HCT116 (cell line): ENCODE data around the gene SLC25A21. TPM values are rescaled to one million over a fixed set of nuclear protein-coding genes. Genes with fewer than 3 reads are reported as not detected.

Experiments used
- ATAC-seq: fragments of 200-7000 bp; cut with Tn5 transposase; 2 replicates; pipeline ENCODE4 v1.9.1; 2020; ENCODE audit warnings: mild to moderate bottlenecking, moderate library complexity
- BruUV-seq: library from RNA; stranded (reverse); fragments of 400-500 nt; replicated peaks from 2 replicates; lab custom pipeline; 2021; lab: Mats Ljungman, UMichigan
- CTCF ChIA-PET: fragments of 300-600 bp; sonication (Branson Sonifier 250); formaldehyde crosslinking; loops from one replicate; lab custom pipeline; 2021; ENCODE audit warnings: antibody characterized with exemption; lab: Charles Lee
- POLR2A ChIA-PET: fragments of 300-600, 350-600 bp; sonication (Branson Sonifier 250); formaldehyde crosslinking; loops from one replicate; lab custom pipeline; 2021; ENCODE audit warnings: antibody characterized with exemption; lab: Charles Lee
- RAD21 ChIA-PET, 2 experiments: fragments of 300-600 bp; sonication (Branson Sonifier 250); formaldehyde crosslinking; loops; one replicate each; lab custom pipeline; 2023; ENCODE audit warnings: low total read pairs in 2 of 2; ENCODE audit not compliant: uncharacterized antibody in 2 of 2, unreplicated experiment in 2 of 2, low non-redundant PET in 1 of 2; lab: Charles Lee
- DNase-seq: peaks from one replicate; pipeline ENCODE4 v3.0.0-alpha.2; 2010; ENCODE audit warnings: low read depth, low spot score
- H2AFZ ChIP-seq: fragments of 200-600 bp; shearing (Covaris generic), sonication (generic); 2 replicates; pipeline ENCODE4 v1.6.1; 2017; ENCODE audit warnings: low read depth, mixed run types, mixed read lengths, antibody characterized with exemption, low read length; ENCODE audit not compliant: poor library complexity, severe bottlenecking
- H3K27ac ChIP-seq: 2 replicates; pipeline ENCODE4 v1.5.1; 2012; ENCODE audit warnings: low read depth, low read length
- H3K27me3 ChIP-seq: fragments of 200-600 bp; sonication (generic); 2 replicates; pipeline ENCODE4 v1.6.1; 2016; ENCODE audit warnings: mixed run types, low read length, mixed read lengths; ENCODE audit not compliant: insufficient read depth
- H3K36me3 ChIP-seq, 2 experiments: fragments of 200-500 bp in 1 of 2; fragments of 200-600 bp in 1 of 2; sonication (Bioruptor generic) in 1 of 2; sonication (generic) in 1 of 2; 2 replicates each; pipeline versions ENCODE4 v1.5.1 to v1.6.1; 2014 to 2016; ENCODE audit warnings: low read length in 2 of 2, inconsistent platforms in 1 of 2, mixed read lengths in 1 of 2, mixed run types in 1 of 2; ENCODE audit not compliant: insufficient read depth in 2 of 2, control insufficient read depth in 1 of 2
- H3K4me1 ChIP-seq, 2 experiments: fragments of 200-600 bp in 1 of 2; sonication (generic) in 1 of 2; 2 replicates each; pipeline versions ENCODE4 v1.5.1 to v1.6.1; 2012 to 2017; ENCODE audit warnings: low read length in 2 of 2, inconsistent platforms in 1 of 2, mild to moderate bottlenecking in 1 of 2, mixed read lengths in 1 of 2, mixed run types in 1 of 2, moderate library complexity in 1 of 2; ENCODE audit not compliant: insufficient read depth in 2 of 2, control insufficient read depth in 1 of 2
- H3K4me2 ChIP-seq: fragments of 200-600 bp; sonication (generic); 2 replicates; pipeline ENCODE4 v1.6.1; 2017; ENCODE audit warnings: mixed run types, low read length, mixed read lengths
- H3K4me3 ChIP-seq, 2 experiments: fragments of 200-600 bp in 1 of 2; sonication (generic) in 1 of 2; replicated peaks in 1 of 2; 2 replicates each; pipeline ENCODE4 v1.5.1; 2011 to 2016; ENCODE audit warnings: low read length in 2 of 2, control low read depth in 1 of 2, low read depth in 1 of 2, mild to moderate bottlenecking in 1 of 2, mixed read lengths in 1 of 2, mixed run types in 1 of 2
- H3K79me2 ChIP-seq: fragments of 200-600 bp; sonication (generic); 2 replicates; pipeline ENCODE4 v1.6.1; 2017; ENCODE audit warnings: mild to moderate bottlenecking, mixed run types, low read length, moderate library complexity, mixed read lengths; ENCODE audit not compliant: insufficient read depth
- H3K9ac ChIP-seq: fragments of 200-600 bp; sonication (generic); 2 replicates; pipeline ENCODE4 v1.6.1; 2016; ENCODE audit warnings: low read length, mixed read lengths
- H3K9me2 ChIP-seq: fragments of 200-600 bp; sonication (generic), shearing (Covaris generic); 2 replicates; pipeline ENCODE4 v1.6.1; 2017; ENCODE audit warnings: mixed run types, mild to moderate bottlenecking, moderate library complexity; ENCODE audit not compliant: insufficient read depth
- H3K9me3 ChIP-seq, 2 experiments: fragments of 200-500 bp in 1 of 2; fragments of 200-600 bp in 1 of 2; sonication (Bioruptor generic) in 1 of 2; sonication (generic) in 1 of 2; 2 replicates each; pipeline ENCODE4 v1.6.1; 2014 to 2017; ENCODE audit warnings: low read length in 2 of 2, mixed read lengths in 2 of 2, inconsistent platforms in 1 of 2, low read depth in 1 of 2, mild to moderate bottlenecking in 1 of 2, mixed run types in 1 of 2, moderate library complexity in 1 of 2; ENCODE audit not compliant: control insufficient read depth in 1 of 2, insufficient read depth in 1 of 2
- H4K20me1 ChIP-seq: fragments of 200-600 bp; sonication (generic), shearing (Covaris generic); 2 replicates; pipeline ENCODE4 v1.6.1; 2017; ENCODE audit warnings: mixed run types, mild to moderate bottlenecking, moderate library complexity; ENCODE audit not compliant: insufficient read depth
- EZH2phosphoT487 ChIP-seq: fragments of 200-600 bp; IDR thresholded peaks from 2 replicates; pipeline ENCODE4 v1.6.1; 2018; ENCODE audit warnings: antibody characterized with exemption, borderline replicate concordance
- FOSL1 ChIP-seq: IDR thresholded peaks from 2 replicates; pipeline ENCODE4 v1.6.1; 2012; ENCODE audit warnings: low read depth
- POLR2A ChIP-seq: IDR thresholded peaks from 2 replicates; pipeline ENCODE4 v1.7.0; 2011; ENCODE audit warnings: borderline replicate concordance; ENCODE audit not compliant: insufficient read depth, insufficient read length; ENCODE audit errors: extremely low read depth
- POLR2AphosphoS5 ChIP-seq: IDR thresholded peaks from 2 replicates; pipeline ENCODE4 v1.6.1; 2011; ENCODE audit warnings: mild to moderate bottlenecking, low read depth, low read length, moderate library complexity
- REST ChIP-seq: IDR thresholded peaks from 2 replicates; pipeline ENCODE4 v1.6.1; 2012; ENCODE audit warnings: low read depth
- SIN3A ChIP-seq: IDR thresholded peaks from 2 replicates; pipeline ENCODE4 v1.6.1; 2012; ENCODE audit warnings: low read depth
- SP1 ChIP-seq: IDR thresholded peaks from 2 replicates; pipeline ENCODE4 v1.6.1; 2012; ENCODE audit warnings: low read depth
- TCF7L2 ChIP-seq: IDR thresholded peaks from 2 replicates; pipeline ENCODE4 v1.7.0; 2011; ENCODE audit warnings: borderline replicate concordance, inconsistent platforms; ENCODE audit not compliant: insufficient read depth, insufficient read length; ENCODE audit errors: extremely low read depth
- ZBTB33 ChIP-seq: IDR thresholded peaks from 2 replicates; pipeline ENCODE4 v1.6.1; 2011; ENCODE audit warnings: mild to moderate bottlenecking, low read length, moderate library complexity; ENCODE audit not compliant: insufficient replicate concordance; ENCODE audit errors: extremely low read depth
- ZNF274 ChIP-seq: fragments of 200-500 bp; sonication (Bioruptor generic); IDR thresholded peaks from 2 replicates; pipeline ENCODE4 v1.6.1; 2014; ENCODE audit warnings: mild to moderate bottlenecking, low read depth, low read length, inconsistent platforms
- intact Hi-C: fragments of 100-400 bp; cut with micrococcal nuclease; formaldehyde crosslinking; loops from 2 replicates; pipeline ENCODE4 v1.10.0; 2022
- total RNA-seq: library from RNA; stranded (reverse); gene quantifications from one replicate; pipeline ENCODE4 v1.2.1, GENCODE V29; 2021; ENCODE audit not compliant: unreplicated experiment

The SLC25A21 gene
- total RNA-seq, 1 experiment from 2014 or later = 3.5 TPM

- POLR2A ChIA-PET = no interaction called here
- RAD21 ChIA-PET = no interaction called here
- no peak for TF ChIP-seq ZBTB33
- no peak for TF ChIP-seq EZH2phosphoT487
- no peak for TF ChIP-seq REST
- TF ChIP-seq POLR2A = no peak
- no peak for TF ChIP-seq ZNF274
- no peak for TF ChIP-seq SIN3A
- TF ChIP-seq SP1 = no peak
- no peak for TF ChIP-seq TCF7L2
- no peak for TF ChIP-seq FOSL1
- TF ChIP-seq POLR2AphosphoS5 = no peak
- Histone ChIP-seq H3K27ac (no peak overlapping the region), H3K9ac (no peak overlapping the region), H4K20me1 (no peaks in the 10 kb centered on the region), H3K36me3 (no peaks in the 10 kb centered on the region), H3K79me2 (no peaks in the 10 kb centered on the region), H2AFZ (no peak overlapping the region), H3K27me3 (no peaks in the 10 kb centered on the region), H3K9me3 (no peaks in the 10 kb centered on the region), H3K4me2 (no peak overlapping the region), H3K4me1 (peaks cover 0 to 4% of the 10 kb centered on the region in 2 experiments; a peak in 1 of 4 replicates), H3K9me2 (no peaks in the 10 kb centered on the region), H3K4me3 (no peak overlapping the region)
- CTCF ChIA-PET = no interaction called here
- intact Hi-C loops = no loop called here
- ATAC-seq (no peak), DNase-seq (no peak)
- no TSS peak for BruUV-seq
Observed at GRCh38 chr14:37094502-37094901, 77.9 kb downstream of the SLC25A21 start.
